PC-9 (cell line): ENCODE data around the gene CELF1.

Experiments used
- EZH2 ChIP-seq: fragments of 200-600 bp; sonication (generic); IDR thresholded peaks from 2 replicates; pipeline ENCODE4 v1.8.0; 2017; ENCODE audit warnings: antibody characterized with exemption, low read depth
- TF ChIP-seq, protein P1 (sequence below): fragments of 200-600 bp; sonication (generic); conservative IDR thresholded peaks from 2 replicates; pipeline ENCODE4 v1.6.1; 2017; ENCODE audit warnings: mixed run types, antibody characterized with exemption, mild to moderate bottlenecking, moderate library complexity

GRCh38 chr11:47569646-47570045, 16.7 kb upstream of the CELF1 start:
- TF ChIP-seq, protein P1, sequence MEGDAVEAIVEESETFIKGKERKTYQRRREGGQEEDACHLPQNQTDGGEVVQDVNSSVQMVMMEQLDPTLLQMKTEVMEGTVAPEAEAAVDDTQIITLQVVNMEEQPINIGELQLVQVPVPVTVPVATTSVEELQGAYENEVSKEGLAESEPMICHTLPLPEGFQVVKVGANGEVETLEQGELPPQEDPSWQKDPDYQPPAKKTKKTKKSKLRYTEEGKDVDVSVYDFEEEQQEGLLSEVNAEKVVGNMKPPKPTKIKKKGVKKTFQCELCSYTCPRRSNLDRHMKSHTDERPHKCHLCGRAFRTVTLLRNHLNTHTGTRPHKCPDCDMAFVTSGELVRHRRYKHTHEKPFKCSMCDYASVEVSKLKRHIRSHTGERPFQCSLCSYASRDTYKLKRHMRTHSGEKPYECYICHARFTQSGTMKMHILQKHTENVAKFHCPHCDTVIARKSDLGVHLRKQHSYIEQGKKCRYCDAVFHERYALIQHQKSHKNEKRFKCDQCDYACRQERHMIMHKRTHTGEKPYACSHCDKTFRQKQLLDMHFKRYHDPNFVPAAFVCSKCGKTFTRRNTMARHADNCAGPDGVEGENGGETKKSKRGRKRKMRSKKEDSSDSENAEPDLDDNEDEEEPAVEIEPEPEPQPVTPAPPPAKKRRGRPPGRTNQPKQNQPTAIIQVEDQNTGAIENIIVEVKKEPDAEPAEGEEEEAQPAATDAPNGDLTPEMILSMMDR, result no peak
- no peak for TF ChIP-seq EZH2
